H9 (cell line): ENCODE data around the gene PFKL. TPM values are rescaled to one million over a fixed set of nuclear protein-coding genes. Genes with fewer than 3 reads are reported as not detected.
A peak's percentile ranks its signal among the peaks of the same experiment; 100 is the strongest.

ENCODE experiments used
- DNase-seq: peaks from one replicate; pipeline ENCODE4 v3.0.0-alpha.2; 2017
- H2AFZ ChIP-seq: one replicate; pipeline ENCODE4 v1.6.1; 2013; ENCODE audit warnings: mild to moderate bottlenecking, low read length, control low read depth, moderate library complexity
- H2AK5ac ChIP-seq: 2 replicates; pipeline ENCODE4 v1.6.1; 2013; ENCODE audit warnings: low read length, control low read depth, mixed read lengths; ENCODE audit not compliant: insufficient read length
- H2BK120ac ChIP-seq: one replicate; pipeline ENCODE4 v1.6.1; 2013; ENCODE audit warnings: low read depth, mild to moderate bottlenecking, low read length, control low read depth, inconsistent platforms; ENCODE audit not compliant: poor library complexity, severe bottlenecking
- H2BK12ac ChIP-seq: 2 replicates; pipeline ENCODE4 v1.6.1; 2013; ENCODE audit warnings: low read length, control low read depth, mixed read lengths, low read depth; ENCODE audit not compliant: insufficient read length
- H2BK15ac ChIP-seq: 2 replicates; pipeline ENCODE4 v1.6.1; 2013; ENCODE audit warnings: low read depth, low read length, control low read depth
- H2BK20ac ChIP-seq: one replicate; pipeline ENCODE4 v1.6.1; 2013; ENCODE audit warnings: low read depth, mild to moderate bottlenecking, low read length, control low read depth, inconsistent platforms; ENCODE audit not compliant: poor library complexity, severe bottlenecking
- H2BK5ac ChIP-seq: 2 replicates; pipeline ENCODE4 v1.6.1; 2013; ENCODE audit warnings: low read length, control low read depth, mixed read lengths; ENCODE audit not compliant: insufficient read length
- H3K14ac ChIP-seq: 2 replicates; pipeline ENCODE4 v1.6.1; 2013; ENCODE audit warnings: low read length, control low read depth; ENCODE audit not compliant: insufficient read depth
- H3K18ac ChIP-seq: 2 replicates; pipeline ENCODE4 v1.6.1; 2013; ENCODE audit warnings: low read depth, mild to moderate bottlenecking, mixed read lengths, low read length, control low read depth; ENCODE audit not compliant: insufficient read length
- H3K23ac ChIP-seq: 2 replicates; pipeline ENCODE4 v1.6.1; 2013; ENCODE audit warnings: low read length, control low read depth, mixed read lengths, low read depth; ENCODE audit not compliant: insufficient read length
- H3K23me2 ChIP-seq: 2 replicates; pipeline ENCODE4 v1.6.1; 2013; ENCODE audit warnings: low read depth, mild to moderate bottlenecking, mixed read lengths, low read length, control low read depth; ENCODE audit not compliant: insufficient read length, poor library complexity, severe bottlenecking
- H3K27ac ChIP-seq: 2 replicates; pipeline ENCODE4 v1.5.1; 2013; ENCODE audit warnings: low read length, control low read depth, mixed read lengths, low read depth; ENCODE audit not compliant: insufficient read length
- H3K27me3 ChIP-seq: 2 replicates; pipeline ENCODE4 v1.6.1; 2013; ENCODE audit warnings: low read length, control low read depth, inconsistent platforms; ENCODE audit not compliant: insufficient read depth
- H3K4ac ChIP-seq: 2 replicates; pipeline ENCODE4 v1.6.1; 2013; ENCODE audit warnings: low read depth, mild to moderate bottlenecking, control low read depth, inconsistent platforms, low read length, moderate library complexity
- H3K4me1 ChIP-seq: 2 replicates; pipeline ENCODE4 v1.6.1; 2013; ENCODE audit warnings: low read length, control low read depth, inconsistent platforms; ENCODE audit not compliant: insufficient read depth
- H3K4me2 ChIP-seq: 2 replicates; pipeline ENCODE4 v1.6.1; 2013; ENCODE audit warnings: low read length, control low read depth, mixed read lengths; ENCODE audit not compliant: insufficient read length, insufficient read depth
- H3K56ac ChIP-seq: 2 replicates; pipeline ENCODE4 v1.6.1; 2013; ENCODE audit warnings: low read depth, mild to moderate bottlenecking, mixed read lengths, low read length, control low read depth; ENCODE audit not compliant: insufficient read length
- H3K79me1 ChIP-seq: 2 replicates; pipeline ENCODE4 v1.6.1; 2013; ENCODE audit warnings: low read depth, mild to moderate bottlenecking, moderate library complexity, low read length, control low read depth, inconsistent platforms; ENCODE audit not compliant: insufficient read depth, poor library complexity, severe bottlenecking
- H3K79me2 ChIP-seq: 2 replicates; pipeline ENCODE4 v1.6.1; 2013; ENCODE audit warnings: low read length, control low read depth, inconsistent platforms; ENCODE audit not compliant: insufficient read depth
- H3K9ac ChIP-seq: 2 replicates; pipeline ENCODE4 v1.6.1; 2013; ENCODE audit warnings: low read length, control low read depth, mixed read lengths; ENCODE audit not compliant: insufficient read length; ENCODE audit errors: extremely low read depth
- H3K9me3 ChIP-seq: one replicate; pipeline ENCODE4 v1.6.1; 2013; ENCODE audit warnings: low read depth, low read length, inconsistent platforms; ENCODE audit not compliant: control insufficient read depth
- H3T11ph ChIP-seq: one replicate; pipeline ENCODE4 v1.6.1; 2013; ENCODE audit warnings: mild to moderate bottlenecking, low read length, control low read depth, inconsistent platforms
- H4K20me1 ChIP-seq: one replicate; pipeline ENCODE4 v1.6.1; 2013; ENCODE audit not compliant: control insufficient read depth, insufficient read length, insufficient read depth
- H4K5ac ChIP-seq: 2 replicates; pipeline ENCODE4 v1.6.1; 2013; ENCODE audit warnings: low read depth, mild to moderate bottlenecking, mixed read lengths, low read length, control low read depth; ENCODE audit not compliant: insufficient read length
- H4K8ac ChIP-seq: replicated peaks from 2 replicates; pipeline ENCODE4 v1.6.1; 2013; ENCODE audit warnings: low read length, control low read depth, mixed read lengths, low read depth; ENCODE audit not compliant: insufficient read length
- H4K91ac ChIP-seq: 2 replicates; pipeline ENCODE4 v1.6.1; 2013; ENCODE audit warnings: low read depth, mild to moderate bottlenecking, moderate library complexity, mixed read lengths, low read length, control low read depth; ENCODE audit not compliant: insufficient read length
- H3K27ac Mint-ChIP-seq, 3 experiments: 2 replicates in 2 of 3; 3 replicates in 1 of 3; pipeline ENCODE4 v1.8.0; 2020 to 2021; ENCODE audit warnings: mixed read lengths in 3 of 3, mild to moderate bottlenecking in 1 of 3, moderate library complexity in 1 of 3
- H3K27me3 Mint-ChIP-seq: 2 replicates; pipeline ENCODE4 v1.8.0; 2021; ENCODE audit warnings: low read depth, mild to moderate bottlenecking, moderate library complexity, mixed read lengths
- H3K36me3 Mint-ChIP-seq, 3 experiments: 2 replicates in 2 of 3; 3 replicates in 1 of 3; pipeline ENCODE4 v1.8.0; 2020 to 2021; ENCODE audit warnings: low read depth in 3 of 3, mixed read lengths in 3 of 3; ENCODE audit not compliant: insufficient read depth in 1 of 3
- H3K4me1 Mint-ChIP-seq, 2 experiments: 2 replicates each; pipeline ENCODE4 v1.8.0; 2020; ENCODE audit warnings: mixed read lengths in 2 of 2
- H3K4me3 Mint-ChIP-seq, 2 experiments: 2 replicates in 1 of 2; 3 replicates in 1 of 2; pipeline ENCODE4 v1.8.0; 2020 to 2021; ENCODE audit warnings: mild to moderate bottlenecking in 2 of 2, mixed read lengths in 2 of 2, moderate library complexity in 1 of 2
- H3K9me3 Mint-ChIP-seq, 2 experiments: 2 replicates in 1 of 2; 3 replicates in 1 of 2; pipeline ENCODE4 v1.8.0; 2020; ENCODE audit warnings: mild to moderate bottlenecking in 2 of 2, mixed read lengths in 2 of 2, moderate library complexity in 1 of 2
- CTCF ChIP-seq: fragments of 200-600 bp; sonication (generic); conservative IDR thresholded peaks from 3 replicates; pipeline ENCODE4 v1.8.0; 2021; ENCODE audit warnings: antibody characterized with exemption, mild to moderate bottlenecking
- WGBS: extraction: QIAGEN DNeasy Blood & Tissue Kit; methylation state at CpG from one replicate; pipeline ENCODE4 v1.1.7; 2013; ENCODE audit warnings: missing lambda C conversion rate, low lambda C conversion rate, mixed read lengths; ENCODE audit not compliant: insufficient read length; ENCODE audit errors: extremely low coverage; 5-methylcytosine and 5-hydroxymethylcytosine counted together
- total RNA-seq: library from RNA; stranded (reverse); gene quantifications from 2 replicates; pipeline ENCODE4 v1.2.1, GENCODE V29; 2021

Gene PFKL
- total RNA-seq, 1 experiment from 2014 or later: 107 TPM

DNA sequence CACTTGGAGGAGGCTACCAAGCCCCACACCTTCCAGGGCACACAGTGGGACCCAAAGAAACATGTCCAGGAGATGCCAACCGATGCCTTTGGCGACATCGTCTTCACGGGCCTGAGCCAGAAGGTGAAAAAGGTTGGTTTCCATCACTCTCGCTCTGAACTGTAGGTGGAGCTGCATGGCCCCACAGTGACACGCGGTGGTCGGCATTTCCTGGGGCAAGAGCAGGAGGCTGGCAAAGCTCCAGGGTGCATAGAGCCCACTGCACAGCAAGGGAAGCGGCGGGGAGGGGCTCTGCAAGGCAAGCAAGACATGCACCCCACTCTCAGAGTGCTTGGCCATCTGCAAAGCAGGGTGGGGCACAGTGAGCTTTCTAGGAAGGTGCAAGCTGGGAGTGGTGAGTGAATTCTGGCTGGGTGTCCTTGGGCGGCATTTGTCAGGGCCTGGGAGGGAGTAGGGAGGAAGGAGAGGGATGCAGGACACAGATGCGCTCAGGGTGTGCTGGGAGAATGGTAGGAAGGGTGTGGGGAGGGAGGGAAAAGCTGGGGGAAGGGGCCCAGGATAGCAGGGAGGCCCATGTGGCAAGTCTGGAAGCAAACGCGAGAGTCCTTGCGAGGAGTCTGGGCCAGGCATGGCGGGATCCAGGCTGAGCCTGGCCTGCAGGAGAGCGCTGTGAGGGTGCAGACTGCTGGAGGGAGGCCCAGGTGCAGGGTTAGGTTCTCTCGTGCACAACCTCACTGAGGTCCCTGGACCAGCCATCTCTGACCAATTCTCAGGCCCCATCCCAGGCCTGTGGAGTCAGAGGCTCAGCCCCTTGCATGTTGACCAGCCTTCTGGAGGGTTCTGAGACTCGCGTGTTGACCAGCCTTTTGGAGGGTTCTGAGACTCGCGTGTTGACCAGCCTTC is 64.5 kb downstream of the PFKL start:
- Histone ChIP-seq H4K8ac (no peak overlapping the region), H2AFZ (no peak overlapping the region), H2AK5ac (no peak overlapping the region), H3K4me1 (no peaks in the 10 kb centered on the region), H3K14ac (no peak overlapping the region), H2BK120ac (no peak overlapping the region), H3K27me3 (no peaks in the 10 kb centered on the region; the same call in 1 of the 2 replicates), H3K27ac (no peak overlapping the region), H4K20me1 (no peaks in the 10 kb centered on the region), H2BK12ac (no peak overlapping the region), H3T11ph (no peak overlapping the region), H3K23me2 (peaks cover 3% of the 10 kb centered on the region), H4K5ac (no peak overlapping the region), H3K4me2 (no peak overlapping the region), H3K79me2 (no peaks in the 10 kb centered on the region), H3K4ac (no peak overlapping the region), H3K23ac (no peak overlapping the region), H3K56ac (no peak overlapping the region), H3K9me3 (no peaks in the 10 kb centered on the region), H3K18ac (no peak overlapping the region), H2BK5ac (no peak overlapping the region), H2BK15ac (no peak overlapping the region), H3K79me1 (no peaks in the 10 kb centered on the region), H2BK20ac (no peak overlapping the region), H4K91ac (no peak overlapping the region), H3K9ac (no peak overlapping the region)
- DNase-seq: peak; percentile 52
- peaks cover 21% of the 10 kb centered on the region for H3K27me3 Mint-ChIP-seq
- peak; percentile 49 for TF ChIP-seq CTCF
- no peak overlapping the region for H3K27ac Mint-ChIP-seq
- H3K4me3 Mint-ChIP-seq: no peak overlapping the region
- H3K9me3 Mint-ChIP-seq: peaks cover 0 to 1% of the 10 kb centered on the region in 2 experiments; a peak in 2 of 5 replicates
- peaks cover 0 to 7% of the 10 kb centered on the region in 2 experiments; a peak in 2 of 4 replicates for H3K4me1 Mint-ChIP-seq
- no peaks in the 10 kb centered on the region; a peak in 1 of 7 replicates for H3K36me3 Mint-ChIP-seq
- WGBS: no CpG with 5 or more reads among the region's 22 CpGs
